MM.1S (cell line): ENCODE measurements around the gene JAK2.

Source experiments
- EZH2 ChIP-seq: fragments of 300-600 bp; sonication (generic); optimal IDR thresholded peaks from 2 replicates; pipeline ENCODE3; 2017; ENCODE audit warnings: low read depth, mild to moderate bottlenecking, antibody characterized with exemption, low read length, mixed read lengths
- TF ChIP-seq, protein P1 (sequence below): fragments of 300-600 bp; sonication (generic); IDR thresholded peaks from 2 replicates; pipeline ENCODE4 v1.5.1; 2016; ENCODE audit warnings: antibody characterized with exemption, low read length, mixed read lengths

DNA sequence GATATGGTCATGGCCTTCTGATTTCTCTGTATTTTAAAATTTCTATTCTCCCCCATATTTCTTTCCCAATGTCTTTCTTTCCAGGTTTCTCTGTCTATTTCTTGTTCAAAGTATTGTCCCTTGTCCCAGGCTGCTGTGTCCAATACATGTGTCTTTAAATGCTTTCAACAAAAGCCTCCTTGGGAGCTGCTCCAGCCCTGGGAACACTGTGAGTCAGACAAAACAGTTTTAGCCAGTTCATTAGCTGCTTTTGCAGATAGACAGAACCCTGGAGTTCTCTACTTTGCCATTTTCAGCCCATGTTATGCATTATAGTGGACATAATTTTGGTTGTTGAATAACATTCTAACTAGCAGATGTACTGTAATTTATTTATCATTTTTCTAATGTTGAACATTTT lies 20.5 kb upstream of the JAK2 start:
- TF ChIP-seq, protein P1, sequence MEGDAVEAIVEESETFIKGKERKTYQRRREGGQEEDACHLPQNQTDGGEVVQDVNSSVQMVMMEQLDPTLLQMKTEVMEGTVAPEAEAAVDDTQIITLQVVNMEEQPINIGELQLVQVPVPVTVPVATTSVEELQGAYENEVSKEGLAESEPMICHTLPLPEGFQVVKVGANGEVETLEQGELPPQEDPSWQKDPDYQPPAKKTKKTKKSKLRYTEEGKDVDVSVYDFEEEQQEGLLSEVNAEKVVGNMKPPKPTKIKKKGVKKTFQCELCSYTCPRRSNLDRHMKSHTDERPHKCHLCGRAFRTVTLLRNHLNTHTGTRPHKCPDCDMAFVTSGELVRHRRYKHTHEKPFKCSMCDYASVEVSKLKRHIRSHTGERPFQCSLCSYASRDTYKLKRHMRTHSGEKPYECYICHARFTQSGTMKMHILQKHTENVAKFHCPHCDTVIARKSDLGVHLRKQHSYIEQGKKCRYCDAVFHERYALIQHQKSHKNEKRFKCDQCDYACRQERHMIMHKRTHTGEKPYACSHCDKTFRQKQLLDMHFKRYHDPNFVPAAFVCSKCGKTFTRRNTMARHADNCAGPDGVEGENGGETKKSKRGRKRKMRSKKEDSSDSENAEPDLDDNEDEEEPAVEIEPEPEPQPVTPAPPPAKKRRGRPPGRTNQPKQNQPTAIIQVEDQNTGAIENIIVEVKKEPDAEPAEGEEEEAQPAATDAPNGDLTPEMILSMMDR = no peak
- TF ChIP-seq EZH2 = no peak
